Measurements from ENCODE around the gene CTTNBP2. TPM values are rescaled to one million over a fixed set of nuclear protein-coding genes. Genes with fewer than 3 reads are reported as not detected.

CTTNBP2 gene
- total RNA-seq, 1 experiment from 2014 or later, result 17.6 TPM

- no peak overlapping the region for H3K18ac ChIP-seq (ENCODE audit: insufficient read length, low read depth, low read length)
- WGBS (ENCODE audit: extremely low coverage, insufficient read length, low lambda C conversion rate), result no CpG with 5 or more reads among the region's 1 CpG
- no peak overlapping the region for H2BK5ac ChIP-seq (ENCODE audit: insufficient read length, low read length)
- H4K91ac ChIP-seq (ENCODE audit: insufficient read length, low read depth, low read length), result no peak overlapping the region
- Mint-ChIP-seq H3K27ac (no peak overlapping the region), H3K4me3 (no peak overlapping the region), H3K9me3 (peaks cover 0 to 3% of the 10 kb centered on the region in 2 experiments; a peak in 1 of 5 replicates), H3K4me1 (peaks cover 62 to 64% of the 10 kb centered on the region in 2 experiments), H3K27me3 (ENCODE audit: low read depth) (no peaks in the 10 kb centered on the region), H3K36me3 (ENCODE audit: insufficient read depth in 1 of 3, low read depth in 3 of 3) (peaks cover 0 to 4% (median 0%) of the 10 kb centered on the region in 3 experiments; a peak in 2 of 7 replicates)
- no peaks in the 10 kb centered on the region for H3K79me2 ChIP-seq (ENCODE audit: insufficient read depth, low read length)
- H2AK5ac ChIP-seq (ENCODE audit: insufficient read length, low read length), result no peak overlapping the region
- no peaks in the 10 kb centered on the region for H3K23me2 ChIP-seq (ENCODE audit: insufficient read length, low read depth, low read length, poor library complexity, severe bottlenecking)
- H3K56ac ChIP-seq (ENCODE audit: insufficient read length, low read depth, low read length), result no peak overlapping the region
- no peak overlapping the region for H3K27ac ChIP-seq (ENCODE audit: insufficient read length, low read depth, low read length)
- no peaks in the 10 kb centered on the region for H3K9me3 ChIP-seq (ENCODE audit: control insufficient read depth, low read depth, low read length)
- H3K79me1 ChIP-seq (ENCODE audit: insufficient read depth, low read depth, low read length, poor library complexity, severe bottlenecking), result no peaks in the 10 kb centered on the region
- no peak overlapping the region for H3K4me2 ChIP-seq (ENCODE audit: insufficient read depth, insufficient read length, low read length)
- no peak overlapping the region for H4K8ac ChIP-seq (replicated peaks; ENCODE audit: insufficient read length, low read depth, low read length)
- H2BK120ac ChIP-seq (ENCODE audit: low read depth, low read length, poor library complexity, severe bottlenecking), result no peak overlapping the region
- no peak overlapping the region for H4K5ac ChIP-seq (ENCODE audit: insufficient read length, low read depth, low read length)
- DNase-seq, result no peak
- TF ChIP-seq CTCF (conservative IDR thresholded peaks at IDR 0.05), result no peak
- H3K4ac ChIP-seq (ENCODE audit: low read depth, low read length), result no peak overlapping the region
- no peak overlapping the region for H2BK20ac ChIP-seq (ENCODE audit: low read depth, low read length, poor library complexity, severe bottlenecking)
- H3K27me3 ChIP-seq (ENCODE audit: insufficient read depth, low read length), result no peaks in the 10 kb centered on the region
- no peak overlapping the region for H2BK12ac ChIP-seq (ENCODE audit: insufficient read length, low read depth, low read length)
- no peaks in the 10 kb centered on the region for H4K20me1 ChIP-seq (ENCODE audit: control insufficient read depth, insufficient read depth, insufficient read length)
- H3K23ac ChIP-seq (ENCODE audit: insufficient read length, low read depth, low read length), result no peak overlapping the region
- peaks cover 7% of the 10 kb centered on the region; the same call in 1 of the 2 replicates for H3K4me1 ChIP-seq (ENCODE audit: insufficient read depth, low read length)
- H2BK15ac ChIP-seq (ENCODE audit: low read depth, low read length), result no peak overlapping the region
- no peak overlapping the region for H3K9ac ChIP-seq (ENCODE audit: extremely low read depth, insufficient read length, low read length)
- H2AFZ ChIP-seq (ENCODE audit: low read length), result no peak overlapping the region
- no peak overlapping the region for H3T11ph ChIP-seq (ENCODE audit: low read length)
- no peak overlapping the region for H3K14ac ChIP-seq (ENCODE audit: insufficient read depth, low read length)
Measured at GRCh38 chr7:117672453-117672852, 200.8 kb downstream of the CTTNBP2 start.
